ENCODE measurements around the gene LAG3. TPM values are rescaled to one million over a fixed set of nuclear protein-coding genes. Genes with fewer than 3 reads are reported as not detected.

Gene LAG3
- total and polyA plus RNA-seq, 10 donors, result 3.7 to 29.4 (median 12.7) TPM

- WGBS, 5 donors, result 0 to 1% (median 0%) methylated on average over 29 to 62 of the region's 62 CpGs
- intact Hi-C loops (cut with DNase I; ENCODE audit: low total_unique reads), result loop anchor here (10.0 kb wide), 1 partner anchor 72 kb away; the partner anchor contains the start of genes GPR162 and P3H3
- TF ChIP-seq POLR2AphosphoS5 (IDR thresholded peaks at IDR 0.05) (peak; percentile 96 to 99 (median 97)), CTCF (IDR thresholded peaks at IDR 0.05 in 8 of 11, conservative IDR thresholded peaks at IDR 0.05 in 3 of 11) (peak; percentile 97 to 100 (median 98)), POLR2A (IDR thresholded peaks at IDR 0.05) (peak in 2 of 3 donors; percentile 62 to 81)
- H3K4me1 ChIP-seq, result peaks cover 16 to 37% (median 25%) of the 10 kb centered on the region in 6 donors
- peak within 1 kb of the TSS; percentile 57 to 90 (median 65) for H3K4me3 ChIP-seq
- H3K9me3 ChIP-seq, result no peaks in the 10 kb centered on the region
- H3K27ac ChIP-seq, result peak within 1 kb of the TSS; percentile 96 to 99 (median 98)
- peaks cover 0 to 40% (median 34%) of the 10 kb centered on the region in 6 donors for H3K36me3 ChIP-seq
- H3K27me3 ChIP-seq (replicated peaks in 1 of 7), result no peaks in the 10 kb centered on the region
- DNase-seq, result peak; percentile 99
Measured at GRCh38 chr12:6752921-6753771, 19.2 kb upstream of the LAG3 start, which contains the start of gene MLF2. TSS of gene MLF2 (minus strand) at chr12:6753141. CDS start at chr12:6752334, 807 bp downstream.

DNA sequence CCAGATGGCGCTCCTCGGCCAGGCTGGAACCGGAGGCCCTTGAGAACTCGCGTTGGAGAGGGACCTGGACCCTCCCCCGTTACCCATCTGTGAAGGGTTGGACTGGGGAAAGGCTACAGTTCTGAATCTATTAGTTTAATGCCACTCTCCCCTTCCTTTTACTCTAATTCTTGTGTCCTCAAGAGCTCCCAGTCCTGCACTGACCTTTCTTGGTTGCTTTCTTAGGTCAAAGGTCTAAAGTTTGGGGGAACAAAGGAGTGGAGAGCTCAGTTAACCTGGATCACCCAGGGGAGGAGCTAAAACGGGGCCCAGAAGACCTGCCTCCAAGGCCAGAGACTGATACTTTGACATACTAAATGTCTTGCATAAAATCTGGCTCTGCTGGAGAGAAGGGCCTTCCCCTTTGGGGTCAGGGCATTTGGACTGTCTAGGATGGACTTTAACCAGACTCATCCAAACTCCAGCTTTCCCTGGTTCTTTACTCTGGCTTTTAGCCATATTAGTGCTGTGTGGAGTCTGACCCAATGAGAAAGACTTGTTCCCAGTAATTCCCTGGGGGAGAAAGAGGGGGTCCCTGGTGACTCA is 18.5 kb upstream of the LAG3 start:
- no peak for TF ChIP-seq POLR2AphosphoS5 (IDR thresholded peaks at IDR 0.05)
- peak in 3 of 11 experiments; percentile 16 to 57 (median 18) for TF ChIP-seq CTCF (IDR thresholded peaks at IDR 0.05 in 8 of 11, conservative IDR thresholded peaks at IDR 0.05 in 3 of 11)
- H3K4me3 ChIP-seq, result peak overlapping the region in 4 of 8 donors; percentile 60 to 88 (median 62)
- H3K27ac ChIP-seq, result peak overlapping the region; percentile 96 to 99 (median 98)
- intact Hi-C loops (cut with DNase I; ENCODE audit: low total_unique reads), result loop anchor here (10.0 kb wide), 1 partner anchor 71 kb away; the partner anchor contains the start of genes GPR162 and P3H3
- H3K4me1 ChIP-seq, result peaks cover 16 to 44% (median 25%) of the 10 kb centered on the region in 6 donors
- H3K27me3 ChIP-seq (replicated peaks in 1 of 7), result no peaks in the 10 kb centered on the region
- H3K9me3 ChIP-seq, result no peaks in the 10 kb centered on the region
- DNase-seq, result no peak
- WGBS, 5 donors, result 0 to 2% (median 1%) methylated on average over 5 to 7 of the region's 7 CpGs
- peaks cover 0 to 33% (median 26%) of the 10 kb centered on the region in 6 donors for H3K36me3 ChIP-seq

- H3K4me3 ChIP-seq, result no peak overlapping the region
- H3K4me1 ChIP-seq, result peaks cover 16 to 44% (median 25%) of the 10 kb centered on the region in 6 donors
- 90 to 95% (median 93%) methylated on average over 2 of the region's 2 CpGs for WGBS, 5 donors
- TF ChIP-seq POLR2AphosphoS5 (IDR thresholded peaks at IDR 0.05) (no peak), CTCF (IDR thresholded peaks at IDR 0.05 in 8 of 11, conservative IDR thresholded peaks at IDR 0.05 in 3 of 11) (no peak), POLR2A (IDR thresholded peaks at IDR 0.05) (no peak)
- peaks cover 0 to 27% (median 21%) of the 10 kb centered on the region in 6 donors for H3K36me3 ChIP-seq
- peak overlapping the region in 5 of 8 donors; percentile 97 to 99 (median 98) for H3K27ac ChIP-seq
- no peaks in the 10 kb centered on the region for H3K9me3 ChIP-seq
- no peak for DNase-seq
- H3K27me3 ChIP-seq (replicated peaks in 1 of 7), result no peaks in the 10 kb centered on the region
- intact Hi-C loops (cut with DNase I; ENCODE audit: low total_unique reads), result loop anchor here (10.0 kb wide), 1 partner anchor 70 kb away; the partner anchor contains the start of genes GPR162 and P3H3
Measured at GRCh38 chr12:6754411-6754810, 17.9 kb upstream of the LAG3 start.

Data from spleen (tissue), 11 donors.